ENCODE measurements around the gene KIFC3.
"Not testable (repeated sequence)": the region's sequence is repeated elsewhere in the genome, so short reads cannot be mapped to it uniquely, and the experiment has no call there.

KIFC3 gene

DNA sequence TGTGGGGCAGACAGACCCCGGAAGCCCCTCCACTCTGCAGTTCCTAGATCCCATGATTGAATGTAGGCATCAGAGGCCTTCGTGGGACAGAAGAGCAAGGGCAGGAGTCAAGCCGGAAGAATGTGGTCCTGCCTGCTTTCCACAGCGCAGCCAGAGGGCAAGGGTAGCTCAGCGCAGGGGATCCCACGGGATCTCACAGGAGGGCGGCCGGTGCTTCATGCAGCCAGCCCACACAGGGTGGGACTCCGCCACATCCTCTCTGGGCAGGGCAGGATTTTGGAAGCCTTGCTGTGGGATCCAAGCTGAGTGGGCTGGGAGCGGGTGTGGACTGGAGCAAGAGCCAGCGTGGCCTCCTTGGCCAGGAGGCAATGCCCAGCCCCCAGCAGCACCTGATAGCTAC, 53.7 kb downstream of the KIFC3 start:
- Histone ChIP-seq H3K36me3 (ENCODE audit: control insufficient read depth in 1 of 2, insufficient read depth in 2 of 2, low read length in 2 of 2) (peaks cover 3 to 29% of the 10 kb centered on the region in 2 donors), H3K4me3 (ENCODE audit: low read depth in 1 of 2, low read length in 2 of 2) (no peak overlapping the region), H3K27me3 (ENCODE audit: control insufficient read depth in 1 of 2, insufficient read depth in 2 of 2, low read length in 2 of 2) (no peaks in the 10 kb centered on the region), H3K4me1 (ENCODE audit: control insufficient read depth in 1 of 2, insufficient read depth in 2 of 2, low read length in 2 of 2) (no peaks in the 10 kb centered on the region), H3K9me3 (ENCODE audit: control insufficient read depth in 1 of 2, low read length in 2 of 2) (no peaks in the 10 kb centered on the region), H3K27ac (ENCODE audit: low read depth, low read length) (no peak overlapping the region), H3K9ac (ENCODE audit: low read depth in 1 of 2, low read length in 2 of 2) (no peak overlapping the region)

DNA sequence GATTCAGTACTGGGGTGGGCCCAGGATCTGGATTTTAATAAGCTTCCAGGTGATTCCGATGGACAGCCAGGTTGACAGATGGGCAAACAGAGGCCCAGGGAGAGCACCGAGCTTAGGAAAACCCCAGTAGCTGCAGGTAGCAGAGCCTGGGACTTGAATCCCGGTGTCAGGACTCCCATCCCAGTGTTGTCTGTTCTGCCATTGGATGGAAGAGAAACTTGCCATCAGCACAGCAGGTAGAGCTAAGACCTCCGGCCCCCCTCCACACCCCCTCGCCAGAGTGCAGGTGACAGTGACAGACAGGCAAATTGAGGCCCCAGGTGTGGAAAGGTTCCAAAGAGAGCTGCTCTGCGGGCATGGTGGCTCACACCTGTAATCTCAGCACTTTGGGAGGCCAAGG, 54.3 kb downstream of the KIFC3 start:
- Histone ChIP-seq H3K36me3 (ENCODE audit: control insufficient read depth in 1 of 2, insufficient read depth in 2 of 2, low read length in 2 of 2) (peaks cover 3 to 26% of the 10 kb centered on the region in 2 donors), H3K9ac (ENCODE audit: low read depth in 1 of 2, low read length in 2 of 2) (no peak overlapping the region), H3K4me3 (ENCODE audit: low read depth in 1 of 2, low read length in 2 of 2) (no peak overlapping the region), H3K27ac (ENCODE audit: low read depth, low read length) (no peak overlapping the region), H3K9me3 (ENCODE audit: control insufficient read depth in 1 of 2, low read length in 2 of 2) (no peaks in the 10 kb centered on the region), H3K27me3 (ENCODE audit: control insufficient read depth in 1 of 2, insufficient read depth in 2 of 2, low read length in 2 of 2) (no peaks in the 10 kb centered on the region), H3K4me1 (ENCODE audit: control insufficient read depth in 1 of 2, insufficient read depth in 2 of 2, low read length in 2 of 2) (no peaks in the 10 kb centered on the region)

DNA sequence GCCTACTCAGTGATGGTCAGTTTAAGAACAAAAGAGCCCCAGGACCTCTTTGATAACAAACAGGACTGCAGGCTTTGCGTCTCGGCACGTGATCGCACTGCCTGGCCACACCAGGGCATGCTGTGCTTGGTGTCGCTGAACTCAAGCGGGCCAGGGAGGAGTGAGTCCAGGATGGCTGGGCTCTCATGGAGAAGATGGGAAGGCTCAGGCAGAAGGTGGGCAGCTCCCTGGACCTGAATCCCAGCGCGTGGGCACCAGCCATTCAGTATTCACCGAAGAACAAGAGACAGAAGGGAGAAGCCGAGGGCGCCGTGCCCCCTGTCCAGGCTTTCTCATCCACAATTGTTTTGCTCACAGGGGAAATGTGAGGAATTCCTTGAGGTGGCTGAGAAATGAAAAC, 54.8 kb downstream of the KIFC3 start:
- Histone ChIP-seq H3K27ac (ENCODE audit: low read depth, low read length) (no peak overlapping the region), H3K4me1 (ENCODE audit: control insufficient read depth in 1 of 2, insufficient read depth in 2 of 2, low read length in 2 of 2) (no peaks in the 10 kb centered on the region), H3K4me3 (ENCODE audit: low read depth in 1 of 2, low read length in 2 of 2) (no peak overlapping the region), H3K9me3 (ENCODE audit: control insufficient read depth in 1 of 2, low read length in 2 of 2) (no peaks in the 10 kb centered on the region), H3K36me3 (ENCODE audit: control insufficient read depth in 1 of 2, insufficient read depth in 2 of 2, low read length in 2 of 2) (peaks cover 3 to 28% of the 10 kb centered on the region in 2 donors), H3K27me3 (ENCODE audit: control insufficient read depth in 1 of 2, insufficient read depth in 2 of 2, low read length in 2 of 2) (no peaks in the 10 kb centered on the region), H3K9ac (ENCODE audit: low read depth in 1 of 2, low read length in 2 of 2) (no peak overlapping the region)

DNA sequence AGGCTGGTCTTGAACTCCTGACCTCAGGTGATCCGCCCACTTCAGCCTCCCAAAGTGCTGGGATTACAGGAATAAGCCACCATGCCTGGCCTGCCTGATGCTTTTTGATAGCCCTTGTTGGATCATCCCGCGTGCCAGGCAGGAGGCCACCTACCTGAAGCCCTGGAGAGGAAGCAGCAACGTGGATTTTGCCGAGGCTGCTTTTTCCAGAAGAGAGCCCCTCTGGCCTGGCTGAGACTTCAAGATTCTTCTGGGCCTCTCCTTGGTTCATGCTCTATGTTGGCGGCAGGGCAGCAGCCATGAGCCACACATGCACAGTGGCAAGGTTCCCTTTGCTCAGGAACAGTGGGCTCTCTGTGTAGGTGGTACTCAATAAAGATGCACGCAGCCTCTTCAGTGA, 55.2 kb downstream of the KIFC3 start:
- Histone ChIP-seq H3K36me3 (ENCODE audit: control insufficient read depth in 1 of 2, insufficient read depth in 2 of 2, low read length in 2 of 2) (peaks cover 7 to 28% of the 10 kb centered on the region in 2 donors), H3K27me3 (ENCODE audit: control insufficient read depth in 1 of 2, insufficient read depth in 2 of 2, low read length in 2 of 2) (no peaks in the 10 kb centered on the region), H3K9me3 (ENCODE audit: control insufficient read depth in 1 of 2, low read length in 2 of 2) (no peaks in the 10 kb centered on the region), H3K27ac (ENCODE audit: low read depth, low read length) (no peak overlapping the region), H3K4me3 (ENCODE audit: low read depth in 1 of 2, low read length in 2 of 2) (no peak overlapping the region), H3K9ac (ENCODE audit: low read depth in 1 of 2, low read length in 2 of 2) (no peak overlapping the region), H3K4me1 (ENCODE audit: control insufficient read depth in 1 of 2, insufficient read depth in 2 of 2, low read length in 2 of 2) (no peaks in the 10 kb centered on the region)

DNA sequence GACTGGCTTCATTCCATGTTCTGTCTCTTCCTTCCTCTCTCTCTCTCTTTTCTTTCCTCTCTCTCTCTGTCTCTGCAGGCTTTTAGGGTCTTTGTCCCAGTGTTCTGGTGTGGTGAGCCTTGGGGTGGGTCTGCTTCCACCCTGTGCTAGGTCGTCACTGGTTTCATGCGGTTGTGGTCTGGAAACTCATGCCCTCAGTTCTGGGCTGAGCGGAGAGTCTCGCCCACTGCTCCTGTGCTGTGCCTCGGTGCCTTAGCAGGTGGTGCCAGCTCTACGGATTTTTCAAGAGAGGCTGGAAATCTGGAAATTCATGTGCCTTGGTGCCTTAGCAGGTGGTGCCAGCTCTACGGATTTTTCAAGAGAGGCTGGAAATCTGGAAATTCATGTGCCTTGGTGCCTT, 56.0 kb downstream of the KIFC3 start:
- H3K27ac ChIP-seq (ENCODE audit: low read depth, low read length); H3K4me1 ChIP-seq (ENCODE audit: control insufficient read depth in 1 of 2, insufficient read depth in 2 of 2, low read length in 2 of 2); H3K9ac ChIP-seq (ENCODE audit: low read depth in 1 of 2, low read length in 2 of 2); H3K27me3 ChIP-seq (ENCODE audit: control insufficient read depth in 1 of 2, insufficient read depth in 2 of 2, low read length in 2 of 2); H3K4me3 ChIP-seq (ENCODE audit: low read depth in 1 of 2, low read length in 2 of 2); H3K9me3 ChIP-seq (ENCODE audit: control insufficient read depth in 1 of 2, low read length in 2 of 2): not testable (repeated sequence)
- peaks cover 10 to 22% of the 10 kb centered on the region in 2 donors for H3K36me3 ChIP-seq (ENCODE audit: control insufficient read depth in 1 of 2, insufficient read depth in 2 of 2, low read length in 2 of 2)

DNA sequence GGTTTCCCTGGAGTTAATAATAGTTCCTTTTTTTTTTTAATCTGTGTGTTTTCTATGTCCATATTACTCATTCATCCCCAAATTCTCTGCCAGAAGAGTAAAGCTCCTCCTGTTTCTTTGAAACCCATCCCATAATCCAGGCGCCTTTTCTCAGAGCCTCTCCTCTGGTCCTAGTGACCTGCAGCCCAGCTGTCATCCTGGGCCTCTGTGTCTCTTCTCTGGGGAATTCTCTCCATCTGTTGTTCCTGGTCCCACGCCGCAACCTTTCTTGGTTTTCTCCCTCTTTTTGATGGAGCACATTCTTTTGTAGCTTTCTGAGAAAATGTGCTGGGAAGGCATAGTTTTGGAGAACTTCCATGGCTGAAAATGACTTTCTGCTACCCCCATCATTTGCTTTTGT, 56.5 kb downstream of the KIFC3 start:
- H3K4me3 ChIP-seq (ENCODE audit: low read depth in 1 of 2, low read length in 2 of 2) = no peak overlapping the region
- H3K36me3 ChIP-seq (ENCODE audit: control insufficient read depth in 1 of 2, insufficient read depth in 2 of 2, low read length in 2 of 2) = peaks cover 12 to 18% of the 10 kb centered on the region in 2 donors
- no peaks in the 10 kb centered on the region for H3K27me3 ChIP-seq (ENCODE audit: control insufficient read depth in 1 of 2, insufficient read depth in 2 of 2, low read length in 2 of 2)
- H3K9me3 ChIP-seq (ENCODE audit: control insufficient read depth in 1 of 2, low read length in 2 of 2) = no peaks in the 10 kb centered on the region
- H3K27ac ChIP-seq (ENCODE audit: low read depth, low read length) = no peak overlapping the region
- H3K4me1 ChIP-seq (ENCODE audit: control insufficient read depth in 1 of 2, insufficient read depth in 2 of 2, low read length in 2 of 2) = no peaks in the 10 kb centered on the region
- H3K9ac ChIP-seq (ENCODE audit: low read depth in 1 of 2, low read length in 2 of 2) = no peak overlapping the region

DNA sequence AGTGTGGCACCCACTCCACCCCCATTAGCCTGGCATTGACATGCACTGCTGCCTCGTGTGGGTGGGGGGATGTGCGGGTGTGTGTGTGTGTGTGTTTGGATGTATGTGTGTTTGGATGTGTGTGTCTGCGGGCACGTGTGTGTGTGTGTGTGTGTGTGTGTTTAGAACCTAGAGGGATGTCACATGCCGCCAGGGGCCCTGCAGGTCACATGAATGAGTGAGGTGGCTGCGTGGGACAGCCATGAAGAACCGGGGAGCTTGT, 57.7 kb downstream of the KIFC3 start:
- H3K27me3 ChIP-seq (ENCODE audit: control insufficient read depth in 1 of 2, insufficient read depth in 2 of 2, low read length in 2 of 2) = no peaks in the 10 kb centered on the region
- no peak overlapping the region for H3K9ac ChIP-seq (ENCODE audit: low read depth in 1 of 2, low read length in 2 of 2)
- H3K9me3 ChIP-seq (ENCODE audit: control insufficient read depth in 1 of 2, low read length in 2 of 2) = no peaks in the 10 kb centered on the region
- no peak overlapping the region for H3K27ac ChIP-seq (ENCODE audit: low read depth, low read length)
- H3K4me1 ChIP-seq (ENCODE audit: control insufficient read depth in 1 of 2, insufficient read depth in 2 of 2, low read length in 2 of 2) = no peaks in the 10 kb centered on the region
- no peak overlapping the region for H3K4me3 ChIP-seq (ENCODE audit: low read depth in 1 of 2, low read length in 2 of 2)
- peaks cover 9 to 16% of the 10 kb centered on the region in 2 donors for H3K36me3 ChIP-seq (ENCODE audit: control insufficient read depth in 1 of 2, insufficient read depth in 2 of 2, low read length in 2 of 2)

DNA sequence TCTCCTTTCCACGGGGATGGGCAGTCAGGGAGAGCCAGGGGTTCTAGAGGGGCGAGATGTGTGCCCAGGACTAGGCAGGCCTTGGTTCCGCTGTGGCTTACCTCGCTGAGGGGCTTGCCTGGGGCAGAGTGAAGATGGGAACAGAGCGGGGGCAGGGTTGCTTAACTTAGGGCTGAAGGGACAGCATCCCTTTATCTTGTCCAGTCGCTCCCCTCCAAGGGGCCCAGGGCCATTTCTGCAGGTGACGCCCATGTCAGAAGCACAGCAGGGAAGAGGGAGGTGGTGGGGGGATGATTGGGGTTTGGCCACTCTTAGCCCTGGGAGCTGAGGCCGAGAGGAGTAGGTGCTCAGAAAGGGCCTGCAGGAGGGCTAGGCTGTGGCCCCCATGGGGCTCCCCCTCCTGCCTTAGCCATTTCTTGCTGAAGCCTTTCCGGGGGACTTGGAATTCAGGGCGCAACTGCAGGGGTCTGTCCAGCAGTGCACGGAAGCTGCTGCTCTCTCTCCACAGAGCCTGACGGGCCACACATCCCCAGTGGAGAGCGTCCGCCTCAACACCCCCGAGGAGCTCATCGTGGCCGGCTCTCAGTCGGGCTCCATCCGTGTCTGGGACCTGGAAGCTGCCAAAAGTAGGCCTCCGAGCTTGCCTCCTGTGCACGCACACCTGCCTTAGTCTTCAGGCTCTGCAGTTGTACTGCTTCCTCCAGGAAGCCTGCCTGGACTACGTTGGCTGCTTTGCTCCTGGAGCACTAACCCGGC, 58.2 kb downstream of the KIFC3 start:
- Histone ChIP-seq H3K9ac (ENCODE audit: low read depth in 1 of 2, low read length in 2 of 2) (no peak overlapping the region), H3K27ac (ENCODE audit: low read depth, low read length) (no peak overlapping the region), H3K4me1 (ENCODE audit: control insufficient read depth in 1 of 2, insufficient read depth in 2 of 2, low read length in 2 of 2) (no peaks in the 10 kb centered on the region), H3K9me3 (ENCODE audit: control insufficient read depth in 1 of 2, low read length in 2 of 2) (no peaks in the 10 kb centered on the region), H3K36me3 (ENCODE audit: control insufficient read depth in 1 of 2, insufficient read depth in 2 of 2, low read length in 2 of 2) (peaks cover 9 to 16% of the 10 kb centered on the region in 2 donors), H3K4me3 (ENCODE audit: low read depth in 1 of 2, low read length in 2 of 2) (no peak overlapping the region), H3K27me3 (ENCODE audit: control insufficient read depth in 1 of 2, insufficient read depth in 2 of 2, low read length in 2 of 2) (no peaks in the 10 kb centered on the region)

DNA sequence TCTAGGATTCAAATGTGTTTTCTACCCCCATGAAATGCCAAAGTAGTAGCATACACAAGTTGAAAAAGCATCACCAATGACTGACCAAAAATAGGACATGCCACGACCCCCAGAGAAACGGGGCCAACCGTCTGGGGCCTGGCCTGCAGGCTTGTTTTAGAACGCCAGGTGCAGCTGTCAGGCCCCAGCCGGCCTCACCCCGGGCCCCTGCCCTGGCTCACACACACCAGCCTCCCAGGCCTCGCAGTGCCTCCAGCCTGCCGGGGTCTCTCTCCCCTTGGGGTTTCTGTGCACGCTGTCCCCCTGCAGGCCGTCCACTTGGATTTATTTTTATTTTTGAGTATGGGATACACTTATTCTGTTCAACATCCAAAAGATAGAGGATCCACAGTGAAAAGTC, 58.8 kb downstream of the KIFC3 start:
- Histone ChIP-seq H3K4me1 (ENCODE audit: control insufficient read depth in 1 of 2, insufficient read depth in 2 of 2, low read length in 2 of 2) (no peaks in the 10 kb centered on the region), H3K27me3 (ENCODE audit: control insufficient read depth in 1 of 2, insufficient read depth in 2 of 2, low read length in 2 of 2) (no peaks in the 10 kb centered on the region), H3K9ac (ENCODE audit: low read depth in 1 of 2, low read length in 2 of 2) (no peak overlapping the region), H3K36me3 (ENCODE audit: control insufficient read depth in 1 of 2, insufficient read depth in 2 of 2, low read length in 2 of 2) (peaks cover 9 to 16% of the 10 kb centered on the region in 2 donors), H3K9me3 (ENCODE audit: control insufficient read depth in 1 of 2, low read length in 2 of 2) (no peaks in the 10 kb centered on the region), H3K4me3 (ENCODE audit: low read depth in 1 of 2, low read length in 2 of 2) (no peak overlapping the region), H3K27ac (ENCODE audit: low read depth, low read length) (no peak overlapping the region)

DNA sequence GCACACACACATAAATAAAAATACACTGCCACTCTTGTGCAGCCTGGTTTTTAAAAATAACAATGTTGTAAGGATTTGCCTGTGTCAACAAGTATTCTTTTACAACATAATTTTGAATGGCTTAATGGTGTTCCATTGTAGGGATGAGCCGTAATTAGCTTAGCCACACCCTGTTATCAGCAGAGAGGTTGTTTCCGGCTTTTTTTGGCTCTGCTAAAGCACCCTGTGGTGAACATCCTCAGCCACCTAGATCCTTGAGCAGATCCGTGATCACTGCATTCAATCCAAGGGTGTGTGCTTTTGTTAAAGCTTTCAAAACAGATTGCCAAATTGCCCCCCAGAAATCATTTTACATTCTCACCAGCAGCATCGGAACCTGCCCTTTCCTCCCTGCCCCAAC, 59.7 kb downstream of the KIFC3 start:
- no peak overlapping the region for H3K9ac ChIP-seq (ENCODE audit: low read depth in 1 of 2, low read length in 2 of 2)
- H3K4me3 ChIP-seq (ENCODE audit: low read depth in 1 of 2, low read length in 2 of 2) = no peak overlapping the region
- no peak overlapping the region for H3K27ac ChIP-seq (ENCODE audit: low read depth, low read length)
- peaks cover 9 to 16% of the 10 kb centered on the region in 2 donors for H3K36me3 ChIP-seq (ENCODE audit: control insufficient read depth in 1 of 2, insufficient read depth in 2 of 2, low read length in 2 of 2)
- peaks cover 0 to 3% of the 10 kb centered on the region in 2 donors for H3K4me1 ChIP-seq (ENCODE audit: control insufficient read depth in 1 of 2, insufficient read depth in 2 of 2, low read length in 2 of 2)
- H3K27me3 ChIP-seq (ENCODE audit: control insufficient read depth in 1 of 2, insufficient read depth in 2 of 2, low read length in 2 of 2) = no peaks in the 10 kb centered on the region
- H3K9me3 ChIP-seq (ENCODE audit: control insufficient read depth in 1 of 2, low read length in 2 of 2) = no peaks in the 10 kb centered on the region

All from duodenal mucosa (tissue), 2 donors.